Measurements from ENCODE around the gene IL34. TPM values are rescaled to one million over a fixed set of nuclear protein-coding genes. Genes with fewer than 3 reads are reported as not detected.

The IL34 gene
- total and polyA plus RNA-seq, 9 donors = 0.88 to 4.0 (median 1.8) TPM

DNA sequence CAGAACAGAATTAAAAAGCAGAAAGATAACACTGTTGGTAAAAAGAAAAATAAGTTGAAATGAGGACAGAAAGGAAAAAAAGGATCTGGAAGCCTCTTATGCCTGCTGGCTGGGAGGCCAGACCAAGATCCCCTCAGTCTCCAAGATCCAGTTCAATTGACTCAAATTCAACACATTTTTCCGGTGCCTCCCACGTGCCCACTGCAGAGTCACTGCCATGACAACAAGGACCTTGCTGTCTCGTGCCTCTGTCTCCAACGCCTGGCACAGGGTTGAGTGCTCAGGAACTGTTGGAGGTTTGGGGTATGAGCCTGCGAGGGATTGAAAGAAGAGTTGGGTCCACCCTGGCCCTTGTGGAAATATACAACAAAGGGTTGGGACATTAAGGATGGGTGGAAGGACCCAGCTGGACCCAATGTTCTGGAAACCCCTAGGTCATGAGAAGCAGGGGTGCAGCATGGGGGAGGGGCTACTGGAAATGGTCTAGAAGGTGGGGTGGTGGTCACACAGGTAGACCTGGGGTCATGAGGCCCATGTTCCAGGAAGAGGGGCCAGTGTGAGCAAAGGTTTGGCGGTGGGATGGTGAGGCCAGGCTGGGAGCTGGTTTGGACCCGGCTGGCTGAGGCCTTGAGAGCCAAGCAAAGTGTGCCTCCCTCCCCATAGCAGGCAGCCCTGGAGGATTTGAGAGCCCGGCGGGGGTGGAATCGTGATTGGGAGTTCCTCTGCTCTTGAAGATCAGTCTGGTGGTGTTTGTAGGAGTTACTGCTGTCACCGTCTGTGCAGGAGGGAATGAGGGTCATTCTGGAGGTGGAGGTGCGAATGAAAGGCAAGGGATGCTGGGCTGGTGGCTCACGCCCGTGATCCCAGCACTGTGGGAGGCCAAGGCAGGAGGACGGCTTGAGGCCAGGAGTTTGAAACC is 1.3 kb downstream of the IL34 start:
- H3K27me3 ChIP-seq = no peaks in the 10 kb centered on the region
- 78 to 80% (median 78%) methylated on average over 15 of the region's 15 CpGs for WGBS, 3 donors
- no peaks in the 10 kb centered on the region for H3K36me3 ChIP-seq
- intact Hi-C loops (cut with DNase I) = loop anchor here in 1 of 4 donors (10.0 kb wide), 1 partner anchor 303 kb away; the partner anchor contains the start of gene DDX19A
- peaks cover 9% of the 10 kb centered on the region for H3K4me1 ChIP-seq (ENCODE audit: insufficient read depth)
- no peaks in the 10 kb centered on the region for H3K9me3 ChIP-seq
- H3K4me3 ChIP-seq = no peak overlapping the region
- TF ChIP-seq EP300 (IDR thresholded peaks at IDR 0.05) = no peak
- TF ChIP-seq, protein P1, sequence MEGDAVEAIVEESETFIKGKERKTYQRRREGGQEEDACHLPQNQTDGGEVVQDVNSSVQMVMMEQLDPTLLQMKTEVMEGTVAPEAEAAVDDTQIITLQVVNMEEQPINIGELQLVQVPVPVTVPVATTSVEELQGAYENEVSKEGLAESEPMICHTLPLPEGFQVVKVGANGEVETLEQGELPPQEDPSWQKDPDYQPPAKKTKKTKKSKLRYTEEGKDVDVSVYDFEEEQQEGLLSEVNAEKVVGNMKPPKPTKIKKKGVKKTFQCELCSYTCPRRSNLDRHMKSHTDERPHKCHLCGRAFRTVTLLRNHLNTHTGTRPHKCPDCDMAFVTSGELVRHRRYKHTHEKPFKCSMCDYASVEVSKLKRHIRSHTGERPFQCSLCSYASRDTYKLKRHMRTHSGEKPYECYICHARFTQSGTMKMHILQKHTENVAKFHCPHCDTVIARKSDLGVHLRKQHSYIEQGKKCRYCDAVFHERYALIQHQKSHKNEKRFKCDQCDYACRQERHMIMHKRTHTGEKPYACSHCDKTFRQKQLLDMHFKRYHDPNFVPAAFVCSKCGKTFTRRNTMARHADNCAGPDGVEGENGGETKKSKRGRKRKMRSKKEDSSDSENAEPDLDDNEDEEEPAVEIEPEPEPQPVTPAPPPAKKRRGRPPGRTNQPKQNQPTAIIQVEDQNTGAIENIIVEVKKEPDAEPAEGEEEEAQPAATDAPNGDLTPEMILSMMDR (IDR thresholded peaks at IDR 0.05) = no peak
- no peak for TF ChIP-seq POLR2A (IDR thresholded peaks at IDR 0.05)
- no peak for DNase-seq
- H3K27ac ChIP-seq = no peak overlapping the region

DNA sequence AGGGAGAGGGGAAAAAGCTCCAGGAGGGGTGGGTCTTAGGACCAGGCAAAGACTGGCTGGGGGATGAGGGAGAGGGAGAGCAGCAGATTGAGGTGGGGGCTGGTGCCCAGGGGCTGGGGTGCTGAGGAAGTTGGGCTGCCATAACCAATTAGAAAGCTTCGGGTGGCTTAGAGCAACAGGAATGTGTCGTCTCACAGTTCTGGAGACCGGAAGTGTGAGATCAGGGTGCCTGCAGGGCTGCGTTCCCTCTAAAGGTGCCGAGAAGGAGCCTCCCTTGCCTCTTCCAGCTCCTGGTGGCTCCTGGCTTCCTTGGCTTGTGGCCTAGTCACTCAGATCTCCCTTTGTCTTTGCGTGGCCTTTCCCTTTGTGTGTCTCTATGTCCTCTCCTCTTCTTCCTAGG is 2.2 kb downstream of the IL34 start:
- intact Hi-C loops (cut with DNase I) = loop anchor here in 1 of 4 donors (10.0 kb wide), 1 partner anchor 304 kb away; the partner anchor contains the start of gene DDX19A
- TF ChIP-seq EP300 (IDR thresholded peaks at IDR 0.05) (no peak), POLR2A (IDR thresholded peaks at IDR 0.05) (no peak)
- TF ChIP-seq, protein P1 (IDR thresholded peaks at IDR 0.05) = no peak
- WGBS, 3 donors = 85 to 92% (median 90%) methylated on average over 6 of the region's 6 CpGs
- Histone ChIP-seq H3K9me3 (no peaks in the 10 kb centered on the region), H3K27ac (no peak overlapping the region), H3K36me3 (no peaks in the 10 kb centered on the region), H3K27me3 (no peaks in the 10 kb centered on the region), H3K4me1 (ENCODE audit: insufficient read depth) (peaks cover 9% of the 10 kb centered on the region), H3K4me3 (no peak overlapping the region)
- no peak for DNase-seq

DNA sequence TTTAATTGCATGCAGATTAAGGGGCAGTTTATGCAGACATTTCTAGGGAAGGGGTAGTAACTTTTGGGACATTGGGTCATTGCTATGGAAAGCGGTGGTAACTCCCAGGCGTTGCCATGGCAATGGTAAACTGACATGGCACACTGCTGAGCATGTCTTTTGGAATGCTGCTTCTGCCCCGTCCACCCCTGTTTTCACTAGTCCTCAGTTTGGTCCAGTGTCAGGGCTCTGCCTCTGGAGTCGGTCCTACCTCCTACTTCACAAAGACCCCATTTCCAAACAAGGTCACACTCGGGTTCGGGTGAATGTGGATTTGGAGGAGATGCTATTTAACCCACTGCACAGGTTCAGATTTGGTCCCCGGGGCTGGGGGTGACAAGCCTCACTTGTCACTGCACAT is 2.9 kb downstream of the IL34 start:
- DNase-seq = no peak

DNA sequence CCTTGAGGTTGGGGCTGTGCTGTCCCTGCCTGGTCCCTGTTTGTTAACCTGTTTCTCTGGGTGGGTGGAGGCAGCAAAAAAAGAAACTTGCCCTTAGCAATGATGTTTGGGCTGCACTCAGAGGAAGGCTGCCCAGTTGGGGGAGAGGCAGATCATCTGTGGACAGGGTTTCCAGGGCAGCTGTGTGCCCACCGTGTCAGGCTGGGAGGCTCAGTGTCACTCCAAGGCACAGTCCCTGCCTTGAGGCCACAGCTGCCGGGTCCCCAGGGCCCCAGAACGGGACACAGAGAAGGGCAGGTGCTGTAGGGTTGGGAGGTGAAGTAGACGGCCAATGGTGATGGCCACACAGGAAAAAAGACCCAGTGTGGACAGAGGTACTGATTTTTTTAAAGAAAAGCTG is 3.9 kb downstream of the IL34 start:
- Histone ChIP-seq H3K27me3 (no peaks in the 10 kb centered on the region), H3K9me3 (no peaks in the 10 kb centered on the region), H3K36me3 (no peaks in the 10 kb centered on the region), H3K27ac (no peak overlapping the region), H3K4me3 (no peak overlapping the region), H3K4me1 (ENCODE audit: insufficient read depth) (peaks cover 9% of the 10 kb centered on the region)
- intact Hi-C loops (cut with DNase I) = loop anchor here in 2 of 4 donors (5.0 to 10.0 kb wide), 3 partner anchors 118 to 285 kb away; no protein-coding TSS in a partner anchor
- TF ChIP-seq POLR2A (IDR thresholded peaks at IDR 0.05) = no peak
- TF ChIP-seq EP300 (IDR thresholded peaks at IDR 0.05) = no peak
- TF ChIP-seq, protein P1 (IDR thresholded peaks at IDR 0.05) = no peak
- no peak for DNase-seq
- WGBS, 3 donors = 78 to 87% (median 85%) methylated on average over 4 of the region's 4 CpGs

More for the DNA sequence above, 2.9 kb downstream of the IL34 start:
- no peak for TF ChIP-seq POLR2A (IDR thresholded peaks at IDR 0.05)
- no peak for TF ChIP-seq EP300 (IDR thresholded peaks at IDR 0.05)
- TF ChIP-seq, protein P1 (IDR thresholded peaks at IDR 0.05) = no peak
- Histone ChIP-seq H3K27me3 (no peaks in the 10 kb centered on the region), H3K36me3 (no peaks in the 10 kb centered on the region), H3K9me3 (no peaks in the 10 kb centered on the region), H3K27ac (no peak overlapping the region), H3K4me1 (ENCODE audit: insufficient read depth) (peaks cover 9% of the 10 kb centered on the region), H3K4me3 (no peak overlapping the region)
- WGBS, 3 donors = 88 to 93% (median 91%) methylated on average over 7 of the region's 7 CpGs
- intact Hi-C loops (cut with DNase I) = loop anchor here in 1 of 4 donors (10.0 kb wide), 1 partner anchor 304 kb away; the partner anchor contains the start of gene DDX19A
